ENCODE results near the gene CTRL. TPM values are rescaled to one million over a fixed set of nuclear protein-coding genes. Genes with fewer than 3 reads are reported as not detected.

Gene CTRL
- total RNA-seq, 3 donors from 2014 or later (not counting 1 experiment from before 2014, with no cell fraction given), result 14.3 to 17.2 (median 15.0) TPM

DNA sequence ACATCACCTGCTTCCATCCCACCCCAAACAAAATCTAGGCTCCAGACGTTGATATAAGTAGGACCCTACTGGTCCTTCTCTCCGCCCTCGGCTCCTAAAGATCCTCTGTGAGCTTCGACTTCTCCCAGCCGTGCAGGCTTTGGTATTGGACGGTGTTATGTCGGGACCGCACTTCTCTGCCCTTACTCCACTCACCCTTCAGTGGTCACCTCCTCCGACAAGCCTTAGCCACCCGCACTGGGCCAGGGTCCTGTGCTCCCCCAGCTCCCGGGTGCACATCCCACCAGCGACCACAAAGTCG is 3.4 kb upstream of the CTRL start:
- peak overlapping the region; percentile 98 for H3K4me3 Mint-ChIP-seq
- 87% methylated on average over 13 of the region's 13 CpGs for WGBS (ENCODE audit: insufficient coverage)
- Histone ChIP-seq H3K4me3 (ENCODE audit: low read length) (peak overlapping the region; percentile 100), H3K9me3 (ENCODE audit: control insufficient read depth, insufficient read depth, low read length) (no peaks in the 10 kb centered on the region), H3K4me1 (ENCODE audit: control insufficient read depth, insufficient read depth, low read length) (peaks cover 41% of the 10 kb centered on the region), H3K36me3 (ENCODE audit: control insufficient read depth, insufficient read depth, low read length) (peaks cover 46% of the 10 kb centered on the region), H3K27me3 (ENCODE audit: control insufficient read depth, insufficient read depth, low read length) (no peaks in the 10 kb centered on the region), H3K27ac (ENCODE audit: low read length) (peak overlapping the region; percentile 73)
- ATAC-seq (no peak), DNase-seq (no peak)
- TF ChIP-seq, protein P1, sequence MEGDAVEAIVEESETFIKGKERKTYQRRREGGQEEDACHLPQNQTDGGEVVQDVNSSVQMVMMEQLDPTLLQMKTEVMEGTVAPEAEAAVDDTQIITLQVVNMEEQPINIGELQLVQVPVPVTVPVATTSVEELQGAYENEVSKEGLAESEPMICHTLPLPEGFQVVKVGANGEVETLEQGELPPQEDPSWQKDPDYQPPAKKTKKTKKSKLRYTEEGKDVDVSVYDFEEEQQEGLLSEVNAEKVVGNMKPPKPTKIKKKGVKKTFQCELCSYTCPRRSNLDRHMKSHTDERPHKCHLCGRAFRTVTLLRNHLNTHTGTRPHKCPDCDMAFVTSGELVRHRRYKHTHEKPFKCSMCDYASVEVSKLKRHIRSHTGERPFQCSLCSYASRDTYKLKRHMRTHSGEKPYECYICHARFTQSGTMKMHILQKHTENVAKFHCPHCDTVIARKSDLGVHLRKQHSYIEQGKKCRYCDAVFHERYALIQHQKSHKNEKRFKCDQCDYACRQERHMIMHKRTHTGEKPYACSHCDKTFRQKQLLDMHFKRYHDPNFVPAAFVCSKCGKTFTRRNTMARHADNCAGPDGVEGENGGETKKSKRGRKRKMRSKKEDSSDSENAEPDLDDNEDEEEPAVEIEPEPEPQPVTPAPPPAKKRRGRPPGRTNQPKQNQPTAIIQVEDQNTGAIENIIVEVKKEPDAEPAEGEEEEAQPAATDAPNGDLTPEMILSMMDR (IDR thresholded peaks at IDR 0.05), result no peak
- no peaks in the 10 kb centered on the region for H3K9me3 Mint-ChIP-seq
- H3K27me3 Mint-ChIP-seq (ENCODE audit: low read depth in 2 of 2), result no peaks in the 10 kb centered on the region
- H3K4me1 Mint-ChIP-seq, result peaks cover 32 to 40% of the 10 kb centered on the region in 2 donors
- no peaks in the 10 kb centered on the region for H3K36me3 Mint-ChIP-seq
- H3K27ac Mint-ChIP-seq, result peak overlapping the region; percentile 98
- intact Hi-C loops (cut with micrococcal nuclease), result loop anchor here (2.0 to 5.0 kb wide), 4 partner anchors 34 to 453 kb away; partner anchors contain the start of genes AGRP, ATP6V0D1, RANBP10 and SLC12A4

DNA sequence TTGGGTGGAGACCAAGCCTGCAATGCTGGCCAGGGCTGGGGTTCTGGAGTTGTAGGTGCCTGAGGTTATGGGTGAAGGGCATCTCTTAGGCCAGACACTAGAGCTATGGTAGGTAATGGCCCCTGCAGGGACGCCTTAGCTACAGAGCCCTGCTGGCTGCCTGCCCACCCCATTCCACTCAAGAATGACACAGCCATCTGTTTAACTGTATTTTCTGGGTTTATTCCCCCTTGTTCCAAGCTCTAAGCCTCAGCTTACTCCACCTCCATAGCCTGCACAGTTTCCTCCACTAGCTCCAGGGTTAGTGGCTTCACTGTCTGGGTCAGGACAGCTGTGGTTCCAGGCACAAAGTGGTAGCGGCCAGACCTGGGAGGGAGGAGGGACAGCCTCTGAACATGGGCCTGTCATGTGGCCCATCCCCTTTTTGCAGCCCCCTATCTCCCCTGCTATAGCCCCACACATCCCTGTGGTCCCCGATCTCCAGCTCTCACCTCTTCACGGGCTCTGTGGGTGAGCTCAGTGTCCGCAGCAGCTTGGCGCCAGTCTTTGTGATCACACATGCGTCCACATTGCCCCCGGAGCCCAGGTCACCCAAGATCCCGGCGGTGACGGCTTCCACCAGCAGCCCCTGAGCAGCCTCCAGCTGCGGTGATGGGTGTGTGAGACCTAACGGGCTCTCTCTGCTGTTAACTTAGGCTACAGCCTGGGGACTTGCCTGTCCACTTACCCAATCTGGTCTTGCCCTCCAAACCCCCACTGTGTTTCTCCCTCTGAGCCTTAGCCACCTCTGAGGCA is 2.8 kb upstream of the CTRL start:
- Histone ChIP-seq H3K27me3 (ENCODE audit: control insufficient read depth, insufficient read depth, low read length) (no peaks in the 10 kb centered on the region), H3K36me3 (ENCODE audit: control insufficient read depth, insufficient read depth, low read length) (peaks cover 51% of the 10 kb centered on the region), H3K9me3 (ENCODE audit: control insufficient read depth, insufficient read depth, low read length) (no peaks in the 10 kb centered on the region), H3K27ac (ENCODE audit: low read length) (peak overlapping the region; percentile 73), H3K4me1 (ENCODE audit: control insufficient read depth, insufficient read depth, low read length) (peaks cover 36% of the 10 kb centered on the region), H3K4me3 (ENCODE audit: low read length) (no peak overlapping the region)
- no peak for ATAC-seq
- no peak for DNase-seq
- H3K36me3 Mint-ChIP-seq, result no peaks in the 10 kb centered on the region
- intact Hi-C loops (cut with micrococcal nuclease), result loop anchor here (2.0 to 5.0 kb wide), 4 partner anchors 34 to 452 kb away; partner anchors contain the start of genes AGRP, ATP6V0D1, RANBP10 and SLC12A4
- H3K4me1 Mint-ChIP-seq, result peaks cover 28 to 35% of the 10 kb centered on the region in 2 donors
- H3K9me3 Mint-ChIP-seq, result no peaks in the 10 kb centered on the region
- 93% methylated on average over 13 of the region's 13 CpGs for WGBS (ENCODE audit: insufficient coverage)
- peak overlapping the region; percentile 98 for H3K27ac Mint-ChIP-seq
- H3K4me3 Mint-ChIP-seq, result peak overlapping the region; percentile 98
- TF ChIP-seq, protein P1 (IDR thresholded peaks at IDR 0.05), result no peak
- no peaks in the 10 kb centered on the region for H3K27me3 Mint-ChIP-seq (ENCODE audit: low read depth in 2 of 2)

DNA sequence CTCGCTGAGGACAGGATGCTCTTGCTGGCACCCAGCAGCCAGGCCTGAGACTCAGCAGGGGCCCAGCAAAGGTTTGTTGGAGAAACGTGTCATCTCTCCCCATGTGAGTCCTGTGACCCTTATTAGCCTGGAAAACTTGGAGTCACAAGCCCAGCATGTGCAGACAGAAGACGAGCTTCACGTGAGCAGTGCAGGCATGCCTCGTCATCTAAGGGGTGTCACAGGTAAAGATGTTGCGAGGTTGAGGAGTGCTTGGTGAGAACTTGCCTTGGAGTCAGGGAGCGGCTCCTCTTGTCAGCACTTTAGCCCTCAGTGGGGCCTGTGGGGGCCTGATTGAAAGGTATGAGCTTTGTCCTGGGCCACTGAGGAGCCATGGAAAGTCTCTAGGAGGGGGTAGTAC is 2.1 kb upstream of the CTRL start:
- H3K4me1 Mint-ChIP-seq, result peaks cover 28 to 34% of the 10 kb centered on the region in 2 donors
- peaks cover 33% of the 10 kb centered on the region for H3K4me1 ChIP-seq (ENCODE audit: control insufficient read depth, insufficient read depth, low read length)
- H3K9me3 ChIP-seq (ENCODE audit: control insufficient read depth, insufficient read depth, low read length), result no peaks in the 10 kb centered on the region
- intact Hi-C loops (cut with micrococcal nuclease), result loop anchor here (2.0 kb wide), 1 partner anchor 35 kb away; the partner anchor contains the start of gene SLC12A4
- H3K36me3 Mint-ChIP-seq, result no peaks in the 10 kb centered on the region
- no peaks in the 10 kb centered on the region for H3K9me3 Mint-ChIP-seq
- no peak overlapping the region for H3K27ac ChIP-seq (ENCODE audit: low read length)
- H3K4me3 Mint-ChIP-seq, result peak overlapping the region; percentile 47
- H3K27me3 Mint-ChIP-seq (ENCODE audit: low read depth in 2 of 2), result no peaks in the 10 kb centered on the region
- H3K36me3 ChIP-seq (ENCODE audit: control insufficient read depth, insufficient read depth, low read length), result peaks cover 58% of the 10 kb centered on the region
- WGBS (ENCODE audit: insufficient coverage), result 89% methylated on average over 7 of the region's 7 CpGs
- H3K27ac Mint-ChIP-seq, result peak overlapping the region; percentile 48 to 98
- TF ChIP-seq, protein P1 (IDR thresholded peaks at IDR 0.05), result no peak
- ATAC-seq (no peak), DNase-seq (no peak)
- no peak overlapping the region for H3K4me3 ChIP-seq (ENCODE audit: low read length)
- H3K27me3 ChIP-seq (ENCODE audit: control insufficient read depth, insufficient read depth, low read length), result no peaks in the 10 kb centered on the region

Data from natural killer cell (primary cell).